ENCODE data around the gene DNHD1.

Gene DNHD1

DNA sequence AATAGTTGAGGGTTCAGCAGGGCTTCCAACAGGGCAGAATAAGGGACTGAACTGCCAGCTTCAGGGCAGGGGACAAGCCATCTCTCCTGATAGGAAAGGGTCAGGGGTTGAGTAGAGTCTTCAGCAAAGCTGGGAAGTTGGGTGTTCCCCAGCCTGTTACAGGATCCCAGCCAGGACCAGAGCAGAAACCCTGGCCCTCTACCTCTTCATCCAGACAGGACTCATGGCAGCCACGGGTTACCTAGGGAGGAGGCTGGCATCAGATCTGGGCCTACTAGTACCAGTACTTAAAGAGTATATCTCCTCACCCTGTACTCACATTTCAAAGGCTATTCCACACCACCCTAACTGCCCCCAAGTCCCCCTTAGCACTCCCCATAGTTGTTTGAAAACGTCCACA lies 117.4 kb downstream of the DNHD1 start:
- no peak for DNase-seq

DNA sequence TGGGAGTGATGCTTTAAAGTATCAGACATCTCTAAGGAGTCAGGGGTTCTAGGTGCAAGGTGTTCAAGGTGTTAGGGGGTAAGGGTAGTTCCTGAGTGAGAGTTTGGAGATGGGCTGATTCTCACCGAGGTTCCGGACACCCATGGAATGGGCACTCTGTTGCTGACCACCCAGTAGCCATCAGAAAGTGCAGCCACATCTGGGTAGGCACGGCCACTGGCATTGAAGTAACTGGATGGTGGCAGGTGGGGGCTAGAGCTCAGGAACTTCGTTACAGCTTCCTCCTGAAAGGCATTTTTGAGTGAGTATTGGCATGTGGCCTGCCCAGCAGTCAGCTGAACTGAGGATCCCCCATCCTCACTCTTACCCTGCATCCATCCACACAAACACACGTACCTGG lies 118.0 kb downstream of the DNHD1 start:
- no peak for DNase-seq

DNA sequence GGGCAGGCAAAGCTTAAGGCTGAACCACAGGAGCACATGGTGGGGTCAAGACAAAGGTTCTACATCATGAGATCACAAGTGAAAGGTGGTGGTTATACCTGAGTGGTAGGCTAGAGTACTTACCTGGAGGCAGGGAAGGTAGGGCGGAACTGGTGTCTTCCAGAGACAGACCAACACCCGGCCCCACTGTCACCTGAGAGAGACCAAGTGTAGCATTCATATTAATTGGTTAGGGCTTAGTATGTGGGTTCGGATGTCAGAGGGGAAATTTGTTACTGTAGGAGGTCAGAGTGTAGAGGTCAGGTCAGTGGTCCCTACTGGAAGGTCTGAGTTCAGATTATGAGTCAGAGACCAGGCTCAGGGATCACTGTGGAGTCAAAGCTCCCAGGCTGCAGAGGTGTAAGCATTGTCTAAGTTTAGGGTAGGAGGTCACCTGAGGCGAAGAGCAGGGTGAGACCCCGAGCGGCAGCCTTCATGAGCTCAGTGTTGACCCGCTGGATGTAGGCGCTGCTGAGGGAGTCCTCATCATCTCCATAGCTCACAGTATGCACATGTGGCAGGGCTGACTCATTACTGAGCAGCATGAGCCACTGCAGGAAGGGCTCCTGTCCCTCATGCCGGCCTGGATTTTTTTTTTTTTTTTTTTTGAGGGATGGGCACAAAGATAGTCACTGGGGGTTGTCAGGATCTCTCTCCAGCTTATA lies 119.0 kb downstream of the DNHD1 start:
- no peak for DNase-seq

DNA sequence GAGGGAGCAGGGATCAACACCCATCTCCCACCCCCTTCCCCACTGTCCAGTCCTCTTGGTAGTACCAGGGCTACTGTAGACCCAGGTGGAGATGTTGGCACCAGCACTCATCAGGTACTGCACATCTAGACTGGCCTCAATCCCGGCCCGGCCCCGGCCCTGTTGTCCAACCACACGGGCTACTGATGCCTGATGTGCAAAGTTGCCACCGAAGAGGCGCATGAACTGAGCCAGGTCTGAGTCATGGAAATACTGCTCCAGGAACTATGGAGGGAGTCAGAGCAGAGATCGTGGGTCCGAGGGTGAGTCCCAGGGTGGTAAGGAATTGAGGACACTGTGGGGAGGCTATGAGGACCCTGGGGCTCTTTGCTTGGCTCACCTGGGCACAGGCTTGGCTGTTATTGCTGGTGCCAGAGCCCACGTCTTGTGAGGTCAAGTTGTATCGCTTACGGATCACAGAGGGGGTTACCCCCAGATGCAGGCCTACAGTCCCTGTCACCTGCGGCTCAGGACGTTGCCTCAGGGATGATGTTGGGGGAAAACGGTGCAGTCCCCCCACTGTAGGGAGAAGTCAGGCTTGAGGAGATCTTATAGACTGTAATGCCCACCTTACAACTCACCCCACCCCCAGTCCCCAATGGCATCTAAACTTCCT lies 119.6 kb downstream of the DNHD1 start:
- no peak for DNase-seq

DNA sequence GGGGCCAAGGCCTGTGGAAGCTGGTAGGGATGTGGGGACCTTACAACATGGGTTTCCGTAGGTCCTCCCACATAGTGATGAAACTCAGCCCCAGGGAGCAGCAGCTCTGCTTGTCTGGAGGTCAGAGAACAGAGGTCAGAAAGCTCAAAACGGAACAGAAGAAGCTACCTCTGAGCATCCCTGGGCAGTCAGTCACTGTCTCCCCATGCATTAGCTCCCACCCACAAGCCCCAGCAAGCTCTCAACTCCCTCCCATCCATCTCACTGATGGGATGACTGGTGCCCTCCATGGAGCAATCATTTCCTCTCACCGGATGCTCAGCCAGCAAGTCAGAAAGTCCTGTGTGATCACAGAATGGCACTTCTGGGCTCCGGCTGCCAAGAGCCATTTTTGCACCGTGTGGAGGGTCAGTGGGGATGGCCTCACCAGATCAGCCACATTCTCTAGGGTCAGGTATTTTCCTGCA lies 120.3 kb downstream of the DNHD1 start:
- DNase-seq = no peak

DNA sequence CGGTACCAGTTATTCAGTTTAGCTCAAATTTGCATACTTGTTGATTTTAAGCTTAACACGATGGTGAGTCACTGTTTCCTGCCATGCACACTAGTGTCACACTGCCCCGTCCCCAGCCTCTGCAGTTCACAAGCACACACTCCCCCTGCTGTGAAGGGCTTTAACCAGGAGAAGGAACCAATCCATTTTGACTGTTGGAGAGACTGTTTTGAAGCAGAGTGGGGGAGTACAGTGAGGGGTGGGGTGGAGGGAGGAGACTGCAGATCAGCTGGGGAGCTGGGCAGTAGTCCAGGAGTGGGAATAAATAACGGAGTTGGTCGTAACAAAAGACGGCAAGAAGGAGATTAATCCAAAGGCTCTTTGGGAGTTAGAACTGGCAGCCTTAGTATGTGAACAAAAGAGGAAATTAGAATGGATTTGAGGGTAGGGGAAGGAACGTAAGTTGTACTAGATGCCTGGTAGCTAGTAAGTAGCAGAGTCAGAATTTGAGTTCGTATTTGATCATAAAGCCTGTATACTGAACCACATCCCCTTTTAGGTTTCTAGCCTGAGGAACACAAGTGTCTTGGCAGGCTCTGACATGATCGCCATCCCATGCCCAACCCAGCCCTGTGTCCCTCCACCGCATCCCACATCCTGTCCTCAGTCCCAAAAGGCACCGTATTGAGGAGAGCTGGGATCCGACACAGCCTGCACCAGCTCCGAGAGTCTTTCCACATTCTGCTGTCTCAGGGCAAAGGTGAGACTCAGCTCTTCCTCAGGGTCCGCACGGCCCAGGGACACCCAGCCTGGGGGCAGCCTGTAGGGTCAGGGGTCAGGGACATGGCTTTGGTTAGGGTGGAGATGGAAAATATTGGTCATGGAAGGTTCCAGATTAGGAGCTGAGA lies 121.3 kb downstream of the DNHD1 start:
- no peak for DNase-seq

DNA sequence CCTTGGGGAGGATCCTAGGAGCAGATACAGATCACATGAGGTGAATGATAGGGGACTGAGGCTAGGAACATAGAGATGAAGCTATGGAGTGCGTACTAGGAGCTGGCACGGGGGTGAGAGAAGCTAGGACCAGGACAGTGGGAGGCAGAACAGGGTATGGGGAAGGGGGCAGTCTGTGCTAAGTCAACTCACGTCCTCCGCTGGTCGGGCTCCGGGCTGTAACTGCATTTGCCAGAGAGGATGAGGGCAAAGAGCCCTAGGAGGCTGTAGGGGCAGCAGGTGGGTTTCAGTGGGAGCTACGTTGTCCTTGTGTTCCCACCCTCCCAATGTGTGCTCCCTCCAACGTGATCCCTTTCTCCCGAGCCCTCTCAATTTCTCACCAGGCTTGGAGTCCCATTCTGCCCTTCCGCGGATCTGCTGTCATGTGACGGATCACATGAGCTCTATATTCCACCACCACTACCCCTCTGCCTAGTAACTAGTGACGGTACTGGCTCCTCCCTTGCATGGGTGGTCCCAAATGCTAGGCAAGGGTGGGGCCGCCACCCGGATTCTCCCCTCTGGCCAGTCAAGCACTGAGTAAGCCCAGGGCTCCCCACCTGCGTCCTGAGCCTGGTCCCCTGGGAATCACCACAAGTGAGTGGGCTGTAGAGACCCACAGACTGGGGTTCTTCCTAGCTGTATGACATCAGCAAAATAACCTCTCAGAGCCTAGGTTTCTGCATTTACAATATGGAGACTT lies 122.1 kb downstream of the DNHD1 start, which contains the start of gene TPP1:
TSS of gene TPP1 (minus strand) at position 419 of the 742 bp plus-strand sequence. CDS start at position 397, 22 bp downstream.
- DNase-seq = peak; percentile 80

DNA sequence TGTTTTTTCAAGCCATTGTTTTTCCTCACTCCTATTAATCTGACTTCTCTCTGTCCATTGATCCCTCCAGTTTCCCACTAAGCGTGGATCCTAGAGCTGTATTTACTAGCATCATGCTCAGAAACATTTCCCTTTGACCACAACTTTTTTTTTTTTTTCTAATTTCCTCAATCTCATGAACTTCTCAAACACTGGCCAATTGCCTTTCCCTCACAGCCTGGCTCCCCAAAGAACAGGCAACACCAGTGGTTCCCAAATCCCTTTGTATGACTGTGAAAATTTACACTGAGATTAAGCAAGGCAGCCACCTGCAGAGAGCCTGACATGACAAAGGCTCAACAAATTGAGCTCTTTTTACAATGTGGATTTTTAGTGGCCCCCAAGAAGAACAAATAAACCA lies 123.6 kb downstream of the DNHD1 start:
- no peak for DNase-seq
